Measurements from ENCODE around the gene CNTNAP2.

- no peak for TF ChIP-seq CTCF (IDR thresholded peaks at IDR 0.05)
- no peak for TF ChIP-seq POLR2A (IDR thresholded peaks at IDR 0.05)
These were observed 1461.6 kb downstream of the CNTNAP2 start for GRCh38 chr7:147578196-147578595.
